GM23338 (cell line): ENCODE results near the gene OPALIN. TPM values are rescaled to one million over a fixed set of nuclear protein-coding genes. Genes with fewer than 3 reads are reported as not detected.
"Not testable (repeated sequence)": the region's sequence is repeated elsewhere in the genome, so short reads cannot be mapped to it uniquely, and the experiment has no call there.

Source experiments
- ATAC-seq: fragments of 200-7000 bp; cut with Tn5 transposase; 3 replicates; pipeline ENCODE4 v1.9.1; 2020
- DNase-seq: peaks from one replicate; pipeline ENCODE4 v3.0.0-alpha.2; 2015; ENCODE audit warnings: low spot score
- H2AFZ ChIP-seq: fragments of 200-600 bp; sonication (generic); 2 replicates; pipeline ENCODE4 v1.8.0; 2016; ENCODE audit warnings: antibody characterized with exemption, mild to moderate bottlenecking, moderate library complexity
- H3F3A ChIP-seq: fragments of 200-600 bp; sonication (generic); replicated peaks from 2 replicates; pipeline ENCODE4 v1.8.0; 2017; ENCODE audit warnings: antibody characterized with exemption, mixed run types, low read depth
- H3K27ac ChIP-seq: fragments of 200-600 bp; sonication (generic); 2 replicates; pipeline ENCODE4 v1.6.1; 2016; ENCODE audit warnings: low read depth
- H3K27me3 ChIP-seq: fragments of 200-600 bp; sonication (generic); 2 replicates; pipeline ENCODE4 v1.8.0; 2016; ENCODE audit warnings: mild to moderate bottlenecking, mixed run types, moderate library complexity; ENCODE audit not compliant: insufficient read depth
- H3K36me3 ChIP-seq: fragments of 200-600 bp; sonication (generic); 2 replicates; pipeline ENCODE4 v1.8.0; 2016; ENCODE audit warnings: mild to moderate bottlenecking; ENCODE audit not compliant: insufficient read depth
- H3K4me1 ChIP-seq: fragments of 200-600 bp; sonication (generic); 2 replicates; pipeline ENCODE4 v1.8.0; 2016; ENCODE audit warnings: mild to moderate bottlenecking, moderate library complexity; ENCODE audit not compliant: insufficient read depth
- H3K4me2 ChIP-seq: fragments of 200-600 bp; sonication (generic); 2 replicates; pipeline ENCODE4 v1.7.1; 2017; ENCODE audit warnings: mixed run types
- H3K4me3 ChIP-seq: fragments of 200-600 bp; sonication (generic); 2 replicates; pipeline ENCODE4 v1.6.1; 2016; ENCODE audit warnings: mixed run types
- H3K79me2 ChIP-seq: fragments of 200-600 bp; sonication (generic); replicated peaks from 2 replicates; pipeline ENCODE4 v1.8.0; 2017; ENCODE audit warnings: mild to moderate bottlenecking; ENCODE audit not compliant: insufficient read depth
- H3K9me2 ChIP-seq: fragments of 200-600 bp; sonication (generic); 2 replicates; pipeline ENCODE4 v1.8.0; 2017; ENCODE audit not compliant: insufficient read depth
- H4K20me1 ChIP-seq: fragments of 200-600 bp; sonication (generic); replicated peaks from 2 replicates; pipeline ENCODE4 v1.8.0; 2017; ENCODE audit warnings: mild to moderate bottlenecking; ENCODE audit not compliant: insufficient read depth
- H3K27ac Mint-ChIP-seq: 2 replicates; pipeline ENCODE4 v1.8.0; 2020; ENCODE audit warnings: inconsistent platforms, mild to moderate bottlenecking, moderate library complexity, mixed read lengths
- H3K27me3 Mint-ChIP-seq: 3 replicates; pipeline ENCODE4 v1.8.0; 2022; ENCODE audit warnings: low read depth, mild to moderate bottlenecking, moderate library complexity, mixed read lengths, inconsistent platforms; ENCODE audit not compliant: insufficient read depth, poor library complexity
- H3K36me3 Mint-ChIP-seq: 3 replicates; pipeline ENCODE4 v1.8.0; 2021; ENCODE audit warnings: low read depth, mild to moderate bottlenecking, inconsistent platforms, moderate library complexity, mixed read lengths
- H3K4me1 Mint-ChIP-seq: 3 replicates; pipeline ENCODE4 v1.8.0; 2020; ENCODE audit warnings: mild to moderate bottlenecking, inconsistent platforms, mixed read lengths
- H3K4me3 Mint-ChIP-seq: 3 replicates; pipeline ENCODE4 v1.8.0; 2021; ENCODE audit warnings: moderate library complexity, mild to moderate bottlenecking, inconsistent platforms, mixed read lengths
- H3K9me3 Mint-ChIP-seq: 3 replicates; pipeline ENCODE4 v1.8.0; 2020; ENCODE audit warnings: moderate library complexity, mild to moderate bottlenecking, inconsistent platforms, mixed read lengths
- CREB1 ChIP-seq: fragments of 250-450 bp; sonication (Bioruptor Pico); IDR thresholded peaks from 2 replicates; pipeline ENCODE4 v1.5.0; 2020; ENCODE audit warnings: low read depth, mild to moderate bottlenecking, moderate library complexity
- JUNB ChIP-seq: IDR thresholded peaks from one replicate; pipeline ENCODE4 v1.6.1; 2016; ENCODE audit warnings: antibody characterized with exemption; ENCODE audit not compliant: unreplicated experiment
- NANOG ChIP-seq: IDR thresholded peaks from 2 replicates; pipeline ENCODE4 v1.6.1; 2016; ENCODE audit warnings: antibody characterized with exemption, borderline replicate concordance
- POLR2AphosphoS5 ChIP-seq: IDR thresholded peaks from 2 replicates; pipeline ENCODE4 v1.6.1; 2016; ENCODE audit warnings: antibody characterized with exemption, low read depth
- ZNF114 ChIP-seq: fragments of 250-450 bp; sonication (Bioruptor Pico); IDR thresholded peaks from 2 replicates; pipeline ENCODE4 v1.5.0; 2020; ENCODE audit warnings: mild to moderate bottlenecking, moderate library complexity
- ZNF331 ChIP-seq: fragments of 250-450 bp; sonication (Bioruptor Pico); IDR thresholded peaks from 2 replicates; pipeline ENCODE4 v1.5.0; 2020; ENCODE audit warnings: low read depth, mild to moderate bottlenecking, moderate library complexity
- polyA plus RNA-seq: library from polyadenylated mRNA; unstranded; fragments of >200 nt; fragmentation: Nextera tagmentation; extraction: Ambion mirVana; gene quantifications from 2 replicates; pipeline ENCODE4 v1.2.1, GENCODE V29; 2016
- total RNA-seq: library from RNA; depleted of rRNA; stranded (reverse); fragments of >200 nt; shearing (Covaris generic); gene quantifications from 2 replicates; pipeline ENCODE4 v1.2.3, GENCODE V29; 2014
- TF ChIP-seq, protein P1 (sequence below): IDR thresholded peaks from 2 replicates; pipeline ENCODE4 v1.6.1; 2016; ENCODE audit warnings: antibody characterized with exemption
- TF ChIP-seq, protein P2 (sequence below): IDR thresholded peaks from one replicate; pipeline ENCODE4 v1.6.1; 2018; ENCODE audit warnings: antibody characterized with exemption; ENCODE audit not compliant: unreplicated experiment
- TF ChIP-seq, protein P3 (sequence below), 2 experiments: fragments of 200-600 bp in 1 of 2; sonication (generic) in 1 of 2; conservative IDR thresholded peaks; 2 replicates each; pipeline versions ENCODE4 v1.5.1 to v1.6.1; 2016 to 2017; ENCODE audit warnings: antibody characterized with exemption in 2 of 2, low read depth in 2 of 2, mild to moderate bottlenecking in 2 of 2, moderate library complexity in 1 of 2

OPALIN gene
- total and polyA plus RNA-seq, 2 experiments from 2014 or later = not detected

DNA sequence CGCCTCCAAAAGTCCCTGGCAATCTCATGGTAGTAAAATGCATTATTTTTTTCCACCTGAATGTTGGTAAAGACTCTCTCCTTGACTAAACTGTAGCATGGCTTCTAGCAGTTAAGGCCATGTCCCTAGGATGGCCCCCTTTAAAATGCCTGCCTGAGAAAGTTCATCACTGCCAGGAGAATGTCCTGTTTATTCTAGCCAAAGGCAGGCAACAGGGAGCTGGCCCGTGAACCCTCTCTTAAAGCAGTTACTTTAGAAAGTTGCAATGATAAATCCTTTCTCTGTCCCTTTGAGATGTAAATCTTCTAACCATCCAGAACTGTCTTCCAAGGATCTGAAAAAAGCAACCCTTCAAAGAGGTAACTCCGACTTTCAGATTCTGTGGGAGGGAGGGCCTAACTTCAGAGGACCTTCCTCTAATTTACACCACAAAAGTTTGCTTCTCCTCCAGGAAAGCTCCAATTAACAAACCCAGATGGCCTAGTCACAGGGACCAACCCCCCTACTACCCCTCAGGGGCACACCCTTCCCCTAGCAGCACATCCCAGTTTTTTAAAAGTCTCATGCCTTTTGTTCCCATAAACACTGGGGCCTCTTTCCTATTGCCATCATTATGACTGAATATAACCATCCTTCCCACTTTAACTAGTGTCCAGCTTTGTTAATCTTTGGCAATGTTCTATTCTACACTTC is 49.0 kb downstream of the OPALIN start (continued):
- TF ChIP-seq NANOG (peak; percentile 80), POLR2AphosphoS5 (peak; percentile 28; the same call in 1 of the 2 replicates), CREB1 (CRISPR knock-in tag) (no peak)
- TF ChIP-seq, protein P1, sequence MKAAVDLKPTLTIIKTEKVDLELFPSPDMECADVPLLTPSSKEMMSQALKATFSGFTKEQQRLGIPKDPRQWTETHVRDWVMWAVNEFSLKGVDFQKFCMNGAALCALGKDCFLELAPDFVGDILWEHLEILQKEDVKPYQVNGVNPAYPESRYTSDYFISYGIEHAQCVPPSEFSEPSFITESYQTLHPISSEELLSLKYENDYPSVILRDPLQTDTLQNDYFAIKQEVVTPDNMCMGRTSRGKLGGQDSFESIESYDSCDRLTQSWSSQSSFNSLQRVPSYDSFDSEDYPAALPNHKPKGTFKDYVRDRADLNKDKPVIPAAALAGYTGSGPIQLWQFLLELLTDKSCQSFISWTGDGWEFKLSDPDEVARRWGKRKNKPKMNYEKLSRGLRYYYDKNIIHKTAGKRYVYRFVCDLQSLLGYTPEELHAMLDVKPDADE = peak; percentile 63; the same call in 1 of the 2 replicates

DNA sequence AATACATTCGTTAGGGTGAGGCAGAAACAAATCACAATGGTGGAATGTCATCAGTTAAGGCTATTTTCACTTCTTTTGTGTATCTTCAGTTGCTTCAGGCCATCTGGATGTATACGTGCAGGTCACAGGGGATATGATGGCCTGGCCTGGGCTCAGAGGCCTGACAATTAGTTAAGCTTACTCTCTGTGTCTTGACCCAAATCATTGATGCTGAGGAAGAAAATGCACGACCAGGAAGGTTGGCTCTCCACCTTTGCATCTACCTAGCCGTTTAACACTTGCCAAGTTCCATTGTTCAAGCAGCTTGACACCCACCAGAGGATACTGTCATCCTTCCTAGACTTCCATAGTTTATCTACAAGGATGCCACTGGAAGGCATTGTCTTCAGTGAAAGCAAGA is 49.9 kb downstream of the OPALIN start:
- H3K9me3 Mint-ChIP-seq, H2AFZ ChIP-seq, H3K36me3 Mint-ChIP-seq, ATAC-seq, H3K27me3 Mint-ChIP-seq, H3K79me2 ChIP-seq, H3K36me3 ChIP-seq, H3K27me3 ChIP-seq, H3K4me3 ChIP-seq, H3F3A ChIP-seq, H3K9me2 ChIP-seq, H3K4me3 Mint-ChIP-seq, H4K20me1 ChIP-seq: not testable (repeated sequence)
- Histone ChIP-seq H3K27ac (peak overlapping the region; percentile 93), H3K4me2 (peak overlapping the region; percentile 28), H3K4me1 (peaks cover 30% of the 10 kb centered on the region)
- peak; percentile 8 for DNase-seq
- Mint-ChIP-seq H3K27ac (peak overlapping the region; percentile 30), H3K4me1 (peaks cover 49% of the 10 kb centered on the region)

DNA sequence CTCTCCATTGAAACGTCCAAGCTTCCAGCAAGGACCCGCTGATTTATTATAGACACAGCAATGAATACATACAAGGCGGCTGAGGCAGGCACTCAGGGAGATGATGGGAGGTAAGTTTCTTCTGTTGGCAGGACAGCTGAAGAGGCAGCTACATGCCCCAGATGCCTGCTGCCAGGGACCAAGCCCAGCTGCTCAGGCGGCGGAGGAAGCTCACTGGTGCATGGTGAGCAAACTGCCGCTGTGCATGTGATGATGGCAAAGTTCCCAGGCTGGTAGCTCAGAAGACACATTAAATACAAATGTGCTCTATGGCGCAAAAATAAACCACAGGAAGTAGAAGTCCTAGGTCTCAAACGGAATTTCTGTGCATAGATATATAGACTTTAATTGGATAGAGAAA is 52.3 kb downstream of the OPALIN start:
- H3K4me1 Mint-ChIP-seq = peaks cover 45% of the 10 kb centered on the region
- Histone ChIP-seq H3K27me3 (no peaks in the 10 kb centered on the region), H3K79me2 (no peaks in the 10 kb centered on the region), H2AFZ (no peak overlapping the region), H3K36me3 (no peaks in the 10 kb centered on the region), H3K9me2 (0 out of 2 replicates have a peak, but pooled peaks cover 2% of the 10 kb centered on the region), H3K27ac (no peak overlapping the region), H3K4me3 (no peak overlapping the region), H3K4me2 (no peak overlapping the region), H3F3A (0 out of 2 replicates have a peak, but pooled peaks cover 6% of the 10 kb centered on the region), H4K20me1 (no peaks in the 10 kb centered on the region), H3K4me1 (peaks cover 30% of the 10 kb centered on the region)
- no peaks in the 10 kb centered on the region for H3K9me3 Mint-ChIP-seq
- peaks cover 4% of the 10 kb centered on the region for H3K27me3 Mint-ChIP-seq
- no peak overlapping the region for H3K27ac Mint-ChIP-seq
- ATAC-seq (no peak), DNase-seq (no peak)
- no peaks in the 10 kb centered on the region for H3K36me3 Mint-ChIP-seq
- no peak overlapping the region for H3K4me3 Mint-ChIP-seq
- TF ChIP-seq POLR2AphosphoS5 (no peak), ZNF114 (CRISPR knock-in tag) (no peak), CREB1 (CRISPR knock-in tag) (no peak), ZNF331 (no peak), JUNB (no peak), NANOG (no peak)
- TF ChIP-seq, protein P1 = no peak
- TF ChIP-seq, protein P2, sequence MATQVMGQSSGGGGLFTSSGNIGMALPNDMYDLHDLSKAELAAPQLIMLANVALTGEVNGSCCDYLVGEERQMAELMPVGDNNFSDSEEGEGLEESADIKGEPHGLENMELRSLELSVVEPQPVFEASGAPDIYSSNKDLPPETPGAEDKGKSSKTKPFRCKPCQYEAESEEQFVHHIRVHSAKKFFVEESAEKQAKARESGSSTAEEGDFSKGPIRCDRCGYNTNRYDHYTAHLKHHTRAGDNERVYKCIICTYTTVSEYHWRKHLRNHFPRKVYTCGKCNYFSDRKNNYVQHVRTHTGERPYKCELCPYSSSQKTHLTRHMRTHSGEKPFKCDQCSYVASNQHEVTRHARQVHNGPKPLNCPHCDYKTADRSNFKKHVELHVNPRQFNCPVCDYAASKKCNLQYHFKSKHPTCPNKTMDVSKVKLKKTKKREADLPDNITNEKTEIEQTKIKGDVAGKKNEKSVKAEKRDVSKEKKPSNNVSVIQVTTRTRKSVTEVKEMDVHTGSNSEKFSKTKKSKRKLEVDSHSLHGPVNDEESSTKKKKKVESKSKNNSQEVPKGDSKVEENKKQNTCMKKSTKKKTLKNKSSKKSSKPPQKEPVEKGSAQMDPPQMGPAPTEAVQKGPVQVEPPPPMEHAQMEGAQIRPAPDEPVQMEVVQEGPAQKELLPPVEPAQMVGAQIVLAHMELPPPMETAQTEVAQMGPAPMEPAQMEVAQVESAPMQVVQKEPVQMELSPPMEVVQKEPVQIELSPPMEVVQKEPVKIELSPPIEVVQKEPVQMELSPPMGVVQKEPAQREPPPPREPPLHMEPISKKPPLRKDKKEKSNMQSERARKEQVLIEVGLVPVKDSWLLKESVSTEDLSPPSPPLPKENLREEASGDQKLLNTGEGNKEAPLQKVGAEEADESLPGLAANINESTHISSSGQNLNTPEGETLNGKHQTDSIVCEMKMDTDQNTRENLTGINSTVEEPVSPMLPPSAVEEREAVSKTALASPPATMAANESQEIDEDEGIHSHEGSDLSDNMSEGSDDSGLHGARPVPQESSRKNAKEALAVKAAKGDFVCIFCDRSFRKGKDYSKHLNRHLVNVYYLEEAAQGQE = no peak
- TF ChIP-seq, protein P3, sequence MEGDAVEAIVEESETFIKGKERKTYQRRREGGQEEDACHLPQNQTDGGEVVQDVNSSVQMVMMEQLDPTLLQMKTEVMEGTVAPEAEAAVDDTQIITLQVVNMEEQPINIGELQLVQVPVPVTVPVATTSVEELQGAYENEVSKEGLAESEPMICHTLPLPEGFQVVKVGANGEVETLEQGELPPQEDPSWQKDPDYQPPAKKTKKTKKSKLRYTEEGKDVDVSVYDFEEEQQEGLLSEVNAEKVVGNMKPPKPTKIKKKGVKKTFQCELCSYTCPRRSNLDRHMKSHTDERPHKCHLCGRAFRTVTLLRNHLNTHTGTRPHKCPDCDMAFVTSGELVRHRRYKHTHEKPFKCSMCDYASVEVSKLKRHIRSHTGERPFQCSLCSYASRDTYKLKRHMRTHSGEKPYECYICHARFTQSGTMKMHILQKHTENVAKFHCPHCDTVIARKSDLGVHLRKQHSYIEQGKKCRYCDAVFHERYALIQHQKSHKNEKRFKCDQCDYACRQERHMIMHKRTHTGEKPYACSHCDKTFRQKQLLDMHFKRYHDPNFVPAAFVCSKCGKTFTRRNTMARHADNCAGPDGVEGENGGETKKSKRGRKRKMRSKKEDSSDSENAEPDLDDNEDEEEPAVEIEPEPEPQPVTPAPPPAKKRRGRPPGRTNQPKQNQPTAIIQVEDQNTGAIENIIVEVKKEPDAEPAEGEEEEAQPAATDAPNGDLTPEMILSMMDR (conservative IDR thresholded peaks at IDR 0.05; ENCODE audit: low read depth in 2 of 2) = no peak
